Fibroblast of skin of left quadriceps (primary cell): Measurements from ENCODE around the gene SDF2L1.
"Not testable (repeated sequence)": the region's sequence is repeated elsewhere in the genome, so short reads cannot be mapped to it uniquely, and the experiment has no call there.

Experiments
- DNase-seq, 2 experiments: peaks; one replicate each; pipeline ENCODE4 v3.0.0-alpha.2; 2013; ENCODE audit warnings: low read depth in 2 of 2

Gene SDF2L1

DNA sequence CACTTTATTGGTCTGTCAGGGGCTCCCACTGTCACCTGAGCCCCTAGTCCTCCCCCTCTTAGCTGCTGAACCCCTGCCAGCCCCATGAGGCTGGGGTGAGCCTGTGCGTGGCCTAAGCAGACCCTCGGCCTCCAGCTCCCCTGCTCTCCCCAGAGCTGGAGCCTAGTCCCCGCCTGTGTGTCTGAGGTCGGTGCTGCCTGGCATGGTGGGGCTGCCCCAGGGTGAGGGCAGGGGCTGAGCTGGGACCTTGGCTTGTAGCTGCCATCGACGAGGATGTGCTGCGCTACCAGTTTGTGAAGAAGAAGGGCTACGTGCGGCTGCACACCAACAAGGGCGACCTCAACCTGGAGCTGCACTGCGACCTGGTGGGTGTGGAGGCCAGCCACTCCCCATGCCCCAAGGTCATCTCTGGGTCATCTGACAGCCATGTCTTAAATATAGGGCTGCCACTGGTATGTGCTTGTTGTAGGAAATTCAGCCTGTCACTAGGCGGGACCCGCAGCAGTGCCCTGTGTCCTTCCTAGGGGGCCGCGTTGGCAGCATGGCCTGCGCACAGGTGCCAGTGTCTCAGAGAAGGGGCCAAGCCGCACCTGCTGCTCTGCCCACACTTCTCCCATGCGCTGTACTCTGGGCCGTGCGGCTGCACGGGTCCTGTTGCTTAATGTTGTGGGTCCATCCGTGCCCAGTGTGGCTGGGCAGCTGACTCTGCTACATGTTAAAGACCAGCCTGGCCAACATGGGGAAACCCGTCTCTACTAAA is 44.7 kb downstream of the SDF2L1 start:
- no peak for DNase-seq

GRCh38 chr22:21687685-21688259 is 45.7 kb downstream of the SDF2L1 start:
- no peak for DNase-seq

DNA sequence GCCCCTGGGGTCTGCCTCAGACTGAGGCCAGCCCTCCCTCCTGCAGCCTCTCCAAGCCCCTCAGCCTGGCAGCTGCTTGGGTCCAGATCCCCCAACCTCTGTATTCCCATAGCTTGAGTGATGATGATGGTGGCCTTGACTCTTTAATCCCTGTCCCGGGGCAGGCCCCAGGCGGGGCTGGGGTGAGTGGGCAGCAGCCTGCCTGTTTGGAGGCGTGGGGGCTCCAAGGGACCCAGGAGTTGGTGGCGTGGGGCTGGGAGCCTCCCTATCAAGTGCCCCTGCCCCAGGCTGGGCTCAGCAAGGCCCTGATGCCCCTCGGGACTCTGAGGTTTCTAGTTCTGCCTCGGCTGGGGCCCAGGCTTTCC is 46.2 kb downstream of the SDF2L1 start:
- DNase-seq = no peak

- DNase-seq = no peak
Measured at GRCh38 chr22:21688706-21689381, 46.7 kb downstream of the SDF2L1 start.

DNA sequence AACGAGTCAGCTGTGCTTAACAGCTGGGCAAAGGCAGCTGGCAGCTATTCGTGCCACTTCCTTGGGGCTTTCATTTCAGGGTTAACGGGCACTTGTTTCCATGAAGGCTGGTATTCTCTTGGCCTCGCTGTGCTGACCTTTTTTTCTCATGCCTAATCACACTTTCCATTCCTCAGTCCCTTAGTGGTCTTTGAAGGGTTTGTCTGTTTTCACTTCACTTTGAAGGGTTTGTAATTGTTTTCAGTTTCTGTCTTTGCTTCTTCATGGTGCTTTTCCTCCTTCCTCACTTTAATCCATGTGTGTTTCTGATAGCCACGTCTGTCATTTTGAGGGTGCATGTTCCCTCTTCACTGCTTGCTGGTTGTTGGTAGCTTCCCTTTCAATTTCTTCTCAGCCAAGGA is 48.3 kb downstream of the SDF2L1 start:
- DNase-seq = no peak

- DNase-seq = no peak
Measured at GRCh38 chr22:21691816-21692215, 49.7 kb downstream of the SDF2L1 start.

DNA sequence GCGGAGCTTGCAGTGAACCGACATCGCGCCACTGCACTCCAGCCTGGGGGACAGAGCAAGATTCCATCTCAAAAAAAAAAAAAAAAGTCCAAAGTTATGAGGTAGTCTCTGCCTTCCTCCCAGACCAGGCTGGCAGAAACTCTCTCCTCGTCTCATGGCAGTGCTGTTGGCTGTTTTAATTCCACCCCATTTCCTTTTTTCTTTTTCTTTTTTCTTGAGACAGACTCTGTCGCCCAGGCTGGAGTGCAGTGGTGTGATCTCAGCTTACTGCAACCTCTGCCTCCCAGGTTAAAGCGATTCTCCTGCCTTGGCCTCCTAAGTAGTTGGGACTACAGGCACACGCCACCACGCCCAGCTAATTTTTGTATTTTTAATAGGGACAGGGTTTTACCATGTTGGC is 50.8 kb downstream of the SDF2L1 start:
- not testable (repeated sequence) for DNase-seq

- no peak for DNase-seq
Measured at GRCh38 chr22:21693333-21693998, 51.4 kb downstream of the SDF2L1 start.
